Urothelium cell line (cell line): ENCODE results near the gene EFCAB6.
A peak's percentile ranks its signal among the peaks of the same experiment; 100 is the strongest.

Experiments used
- DNase-seq: peaks from one replicate; pipeline ENCODE4 v3.0.0; 2011; ENCODE audit warnings: low spot score, mixed read lengths
- FAIRE-seq: peaks from 2 replicates; lab custom pipeline; 2011; peaks lifted over from hg19 to GRCh38; lab: Jason Lieb, UNC

EFCAB6 gene

GRCh38 chr22:43616645-43617044 is 195.5 kb downstream of the EFCAB6 start:
- DNase-seq (no peak), FAIRE-seq (no peak)

- DNase-seq, result no peak
- no peak for FAIRE-seq
These were observed 211.8 kb downstream of the EFCAB6 start for GRCh38 chr22:43600265-43600664.

- DNase-seq (no peak), FAIRE-seq (no peak)
These were observed 219.6 kb downstream of the EFCAB6 start for GRCh38 chr22:43592476-43592875.

- DNase-seq, result no peak
- FAIRE-seq, result no peak
These were observed 220.7 kb downstream of the EFCAB6 start for GRCh38 chr22:43591380-43591779.

- DNase-seq (no peak), FAIRE-seq (no peak)
These were observed 224.5 kb downstream of the EFCAB6 start for GRCh38 chr22:43587574-43587973.

- FAIRE-seq (no peak), DNase-seq (no peak)
These were observed 228.6 kb downstream of the EFCAB6 start for GRCh38 chr22:43583501-43583900.

GRCh38 chr22:43582394-43582793 is 229.7 kb downstream of the EFCAB6 start:
- no peak for FAIRE-seq
- no peak for DNase-seq

GRCh38 chr22:43580271-43580750 is 231.8 kb downstream of the EFCAB6 start:
- no peak for DNase-seq
- FAIRE-seq, result no peak

- no peak for DNase-seq
- no peak for FAIRE-seq
These were observed 237.4 kb downstream of the EFCAB6 start for GRCh38 chr22:43574738-43575137.

- FAIRE-seq (no peak), DNase-seq (no peak)
These were observed 239.4 kb downstream of the EFCAB6 start for GRCh38 chr22:43572710-43573109.

- no peak for FAIRE-seq
These were observed 240.9 kb downstream of the EFCAB6 start for GRCh38 chr22:43571181-43571580.

GRCh38 chr22:43570531-43571165 is 241.5 kb downstream of the EFCAB6 start:
- DNase-seq, result no peak
- FAIRE-seq, result no peak

More at GRCh38 chr22:43571181-43571580, 240.9 kb downstream of the EFCAB6 start:
- DNase-seq, result no peak

GRCh38 chr22:43569111-43569510 is 243.0 kb downstream of the EFCAB6 start:
- FAIRE-seq (no peak), DNase-seq (no peak)

- DNase-seq (no peak), FAIRE-seq (no peak)
These were observed 244.3 kb downstream of the EFCAB6 start for GRCh38 chr22:43567691-43568324.

GRCh38 chr22:43566561-43567332 is 245.4 kb downstream of the EFCAB6 start:
- FAIRE-seq, result peak; percentile 68
- no peak for DNase-seq

GRCh38 chr22:43566021-43566420 is 246.1 kb downstream of the EFCAB6 start:
- FAIRE-seq, result no peak
- DNase-seq, result no peak

GRCh38 chr22:43564859-43565258 is 247.2 kb downstream of the EFCAB6 start:
- no peak for DNase-seq
- FAIRE-seq, result no peak

GRCh38 chr22:43563571-43563970 is 248.5 kb downstream of the EFCAB6 start:
- FAIRE-seq (no peak), DNase-seq (no peak)

- DNase-seq (no peak), FAIRE-seq (no peak)
These were observed 249.3 kb downstream of the EFCAB6 start for GRCh38 chr22:43562843-43563242.

- DNase-seq (no peak), FAIRE-seq (no peak)
These were observed 250.5 kb downstream of the EFCAB6 start for GRCh38 chr22:43561415-43562178.

- FAIRE-seq (no peak), DNase-seq (no peak)
These were observed 251.5 kb downstream of the EFCAB6 start for GRCh38 chr22:43560651-43561050.
